OCI-LY3 (cell line): ENCODE results near the gene NXNL1.
A peak's percentile ranks its signal among the peaks of the same experiment; 100 is the strongest.

Experiments
- H2AFZ ChIP-seq: fragments of 200-600, 300-600 bp; shearing (Covaris generic); 2 replicates; pipeline ENCODE4 v1.6.0; 2014; ENCODE audit warnings: antibody characterized with exemption, low read depth, low read length
- H3K27ac ChIP-seq: fragments of 200-600, 300-600 bp; sonication (generic); 2 replicates; pipeline ENCODE4 v1.5.1; 2014; ENCODE audit warnings: mild to moderate bottlenecking, low read length, moderate library complexity, mixed read lengths
- H3K27me3 ChIP-seq: fragments of 200-600, 300-600 bp; sonication (generic); 2 replicates; pipeline ENCODE4 v1.6.1; 2014; ENCODE audit warnings: low read depth, low read length, mixed read lengths
- H3K36me3 ChIP-seq: fragments of 200-600, 300-600 bp; sonication (generic); replicated peaks from 2 replicates; pipeline ENCODE3; 2014; ENCODE audit warnings: low read depth, low read length, mixed read lengths
- H3K4me1 ChIP-seq: fragments of 300-600, 200-600 bp; sonication (generic); 2 replicates; pipeline ENCODE4 v1.6.1; 2014; ENCODE audit warnings: low read length, mixed read lengths
- H3K4me2 ChIP-seq: fragments of 200-600, 300-600 bp; sonication (generic); 2 replicates; pipeline ENCODE4 v1.6.1; 2014; ENCODE audit warnings: low read length, mixed read lengths
- H3K4me3 ChIP-seq: fragments of 300-600, 200-600 bp; sonication (generic); 2 replicates; pipeline ENCODE4 v1.5.1; 2014; ENCODE audit warnings: antibody characterized with exemption, mild to moderate bottlenecking, low read length, moderate library complexity
- H3K79me2 ChIP-seq: fragments of 300-600, 200-600 bp; shearing (Covaris generic); 2 replicates; pipeline ENCODE4 v1.6.1; 2014; ENCODE audit warnings: mild to moderate bottlenecking, low read length, mixed read lengths
- H3K9ac ChIP-seq: fragments of 300-600, 200-600 bp; shearing (Covaris generic); 2 replicates; pipeline ENCODE4 v1.6.0; 2014; ENCODE audit warnings: mild to moderate bottlenecking, low read length, moderate library complexity
- H3K9me3 ChIP-seq: fragments of 200-600, 300-600 bp; shearing (Covaris generic); 2 replicates; pipeline ENCODE4 v1.6.1; 2014; ENCODE audit warnings: low read length, mixed read lengths; ENCODE audit not compliant: insufficient read depth
- H4K20me1 ChIP-seq: fragments of 200-600, 300-600 bp; sonication (generic); 2 replicates; pipeline ENCODE4 v1.6.1; 2016; ENCODE audit warnings: low read length, mixed read lengths; ENCODE audit not compliant: insufficient read depth
- CTCF ChIP-seq: fragments of 200-600, 300-600 bp; sonication (generic); IDR thresholded peaks from 2 replicates; pipeline ENCODE4 v1.5.1; 2014; ENCODE audit warnings: antibody characterized with exemption, low read length, low read depth
- EZH2phosphoT487 ChIP-seq: fragments of 200-600 bp; shearing (Covaris generic); IDR thresholded peaks from 2 replicates; pipeline ENCODE4 v1.6.1; 2018; ENCODE audit warnings: antibody characterized with exemption, mixed run types, low read depth

The NXNL1 gene

GRCh38 chr19:17468302-17469091 lies 7.8 kb upstream of the NXNL1 start:
- Histone ChIP-seq H3K4me3 (peak overlapping the region; percentile 78), H3K79me2 (no peaks in the 10 kb centered on the region), H3K36me3 (no peaks in the 10 kb centered on the region), H3K9ac (peak overlapping the region; percentile 60), H2AFZ (peak overlapping the region; percentile 57; the same call in 1 of the 2 replicates), H3K4me1 (peaks cover 22% of the 10 kb centered on the region), H3K27me3 (peaks cover 10% of the 10 kb centered on the region), H3K4me2 (peak overlapping the region; percentile 78), H3K9me3 (no peaks in the 10 kb centered on the region), H4K20me1 (no peaks in the 10 kb centered on the region), H3K27ac (no peak overlapping the region)
- TF ChIP-seq EZH2phosphoT487: no peak
- no peak for TF ChIP-seq CTCF

- Histone ChIP-seq H2AFZ (peak overlapping the region; percentile 7; the same call in 1 of the 2 replicates), H4K20me1 (no peaks in the 10 kb centered on the region), H3K9me3 (no peaks in the 10 kb centered on the region), H3K9ac (no peak overlapping the region), H3K4me1 (peaks cover 22% of the 10 kb centered on the region), H3K36me3 (no peaks in the 10 kb centered on the region), H3K4me2 (no peak overlapping the region), H3K4me3 (no peak overlapping the region), H3K27ac (no peak overlapping the region), H3K27me3 (peaks cover 10% of the 10 kb centered on the region), H3K79me2 (no peaks in the 10 kb centered on the region)
- TF ChIP-seq EZH2phosphoT487: no peak
- no peak for TF ChIP-seq CTCF
These were observed 7.0 kb upstream of the NXNL1 start for GRCh38 chr19:17467471-17468301.

- Histone ChIP-seq H3K4me2 (no peak overlapping the region), H3K9ac (no peak overlapping the region), H2AFZ (no peak overlapping the region), H4K20me1 (no peaks in the 10 kb centered on the region), H3K27me3 (peaks cover 10% of the 10 kb centered on the region), H3K79me2 (no peaks in the 10 kb centered on the region), H3K9me3 (no peaks in the 10 kb centered on the region), H3K36me3 (no peaks in the 10 kb centered on the region), H3K4me3 (no peak overlapping the region), H3K4me1 (peaks cover 22% of the 10 kb centered on the region), H3K27ac (no peak overlapping the region)
- TF ChIP-seq EZH2phosphoT487: no peak
These were observed 5.7 kb upstream of the NXNL1 start for GRCh38 chr19:17466487-17466850.

GRCh38 chr19:17458970-17459369 lies 1.8 kb downstream of the NXNL1 start:
- H3K9ac ChIP-seq: no peak overlapping the region
- no peaks in the 10 kb centered on the region for H3K4me1 ChIP-seq
- H3K27me3 ChIP-seq: peaks cover 14% of the 10 kb centered on the region
- no peaks in the 10 kb centered on the region for H3K79me2 ChIP-seq
- TF ChIP-seq EZH2phosphoT487 (no peak), CTCF (no peak)
- no peaks in the 10 kb centered on the region for H4K20me1 ChIP-seq
- H3K36me3 ChIP-seq: no peaks in the 10 kb centered on the region
- no peak overlapping the region for H3K4me2 ChIP-seq
- H3K4me3 ChIP-seq: no peak overlapping the region
- H3K9me3 ChIP-seq: no peaks in the 10 kb centered on the region
- H2AFZ ChIP-seq: no peak overlapping the region
- H3K27ac ChIP-seq: no peak overlapping the region
